NT2/D1 (cell line): ENCODE results near the gene SHC2.

Source experiments
- SUZ12 ChIP-seq: IDR thresholded peaks from 2 replicates; pipeline ENCODE4 v1.6.1; 2011; ENCODE audit not compliant: insufficient read length, insufficient read depth; ENCODE audit errors: extremely low read depth
- ZNF274 ChIP-seq: IDR thresholded peaks from 2 replicates; pipeline ENCODE4 v1.6.1; 2011; ENCODE audit warnings: mild to moderate bottlenecking, low read depth, low read length

- TF ChIP-seq ZNF274 (no peak), SUZ12 (no peak)
Measured at GRCh38 chr19:452829-453228, 8.0 kb downstream of the SHC2 start.
